Large intestine (tissue), 3 donors: ENCODE measurements around the gene DDX25. TPM values are rescaled to one million over a fixed set of nuclear protein-coding genes. Genes with fewer than 3 reads are reported as not detected.
A peak's percentile ranks its signal among the peaks of the same experiment; 100 is the strongest.
"Not testable (repeated sequence)": the region's sequence is repeated elsewhere in the genome, so short reads cannot be mapped to it uniquely, and the experiment has no call there.

Experiments
- DNase-seq, 2 donors: peaks; one replicate each; pipeline versions ENCODE4 v3.0.0 to v3.0.0-alpha.2; 2013
- H3K27ac ChIP-seq: one replicate; pipeline ENCODE4 v1.5.1; 2013; ENCODE audit warnings: low read length
- H3K27me3 ChIP-seq: 2 replicates; pipeline ENCODE4 v1.6.1; 2013; ENCODE audit warnings: low read length; ENCODE audit not compliant: control insufficient read depth, insufficient read depth
- H3K36me3 ChIP-seq: 2 replicates; pipeline ENCODE4 v1.6.1; 2013; ENCODE audit warnings: low read length; ENCODE audit not compliant: control insufficient read depth, insufficient read depth
- H3K4me1 ChIP-seq: one replicate; pipeline ENCODE4 v1.6.1; 2013; ENCODE audit warnings: low read length; ENCODE audit not compliant: control insufficient read depth, insufficient read depth
- H3K4me3 ChIP-seq: one replicate; pipeline ENCODE4 v1.5.1; 2013; ENCODE audit warnings: low read length
- H3K9me3 ChIP-seq: one replicate; pipeline ENCODE4 v1.6.1; 2013; ENCODE audit warnings: mild to moderate bottlenecking, low read depth, low read length, moderate library complexity; ENCODE audit not compliant: control insufficient read depth
- WGBS: methylation state at CpG from one replicate; pipeline ENCODE4 v1.1.5; 2013; ENCODE audit warnings: low lambda C conversion rate; ENCODE audit not compliant: insufficient coverage; 5-methylcytosine and 5-hydroxymethylcytosine counted together
- polyA plus RNA-seq: library from polyadenylated mRNA; unstranded; fragments of 120-200 nt; gene quantifications from one replicate; pipeline ENCODE4 v1.2.1, GENCODE V29; 2013

The DDX25 gene
- polyA plus RNA-seq, 1 donor, result 2.0 TPM

- H3K27me3 ChIP-seq, result peaks cover 27% of the 10 kb centered on the region
- peak overlapping the region; percentile 26 for H3K4me3 ChIP-seq
- peaks cover 5% of the 10 kb centered on the region for H3K36me3 ChIP-seq
- no peak for DNase-seq
- peaks cover 14% of the 10 kb centered on the region for H3K4me1 ChIP-seq
- peaks cover 5% of the 10 kb centered on the region for H3K9me3 ChIP-seq
- H3K27ac ChIP-seq, result no peak overlapping the region
- no CpG with 5 or more reads among the region's 11 CpGs for WGBS
These were observed 370 bp downstream of the DDX25 start for GRCh38 chr11:125904678-125905077.

GRCh38 chr11:125910226-125910849 lies 6.0 kb downstream of the DDX25 start:
- H3K27me3 ChIP-seq, result peaks cover 12% of the 10 kb centered on the region
- H3K9me3 ChIP-seq, result no peaks in the 10 kb centered on the region
- 100% methylated on average over 2 of the region's 8 CpGs for WGBS

GRCh38 chr11:125914601-125915000 lies 10.3 kb downstream of the DDX25 start:
- WGBS, result 100% methylated on average over 1 of the region's 3 CpGs
- H3K4me1 ChIP-seq, DNase-seq, H3K27me3 ChIP-seq, H3K4me3 ChIP-seq, H3K9me3 ChIP-seq, H3K27ac ChIP-seq, H3K36me3 ChIP-seq: not testable (repeated sequence)

More at GRCh38 chr11:125910226-125910849, 6.0 kb downstream of the DDX25 start:
- no peak overlapping the region for H3K27ac ChIP-seq
- no peak for DNase-seq
- H3K4me1 ChIP-seq, result no peaks in the 10 kb centered on the region
- H3K36me3 ChIP-seq, result no peaks in the 10 kb centered on the region
- no peak overlapping the region for H3K4me3 ChIP-seq

- Histone ChIP-seq H3K4me3 (no peak overlapping the region), H3K27ac (no peak overlapping the region), H3K9me3 (no peaks in the 10 kb centered on the region), H3K36me3 (no peaks in the 10 kb centered on the region), H3K27me3 (no peaks in the 10 kb centered on the region), H3K4me1 (peaks cover 7% of the 10 kb centered on the region)
- peak; percentile 48 to 57 for DNase-seq
- WGBS, result no CpG with 5 or more reads among the region's 12 CpGs
These were observed 12.5 kb downstream of the DDX25 start for GRCh38 chr11:125916683-125917347.

GRCh38 chr11:125918140-125918840 lies 14.0 kb downstream of the DDX25 start:
- no CpG with 5 or more reads among the region's 13 CpGs for WGBS
- H3K4me1 ChIP-seq, result peaks cover 7% of the 10 kb centered on the region
- H3K36me3 ChIP-seq, result no peaks in the 10 kb centered on the region
- no peak overlapping the region for H3K27ac ChIP-seq
- H3K4me3 ChIP-seq, result no peak overlapping the region
- H3K27me3 ChIP-seq, result no peaks in the 10 kb centered on the region
- DNase-seq, result no peak
- no peaks in the 10 kb centered on the region for H3K9me3 ChIP-seq

DNA sequence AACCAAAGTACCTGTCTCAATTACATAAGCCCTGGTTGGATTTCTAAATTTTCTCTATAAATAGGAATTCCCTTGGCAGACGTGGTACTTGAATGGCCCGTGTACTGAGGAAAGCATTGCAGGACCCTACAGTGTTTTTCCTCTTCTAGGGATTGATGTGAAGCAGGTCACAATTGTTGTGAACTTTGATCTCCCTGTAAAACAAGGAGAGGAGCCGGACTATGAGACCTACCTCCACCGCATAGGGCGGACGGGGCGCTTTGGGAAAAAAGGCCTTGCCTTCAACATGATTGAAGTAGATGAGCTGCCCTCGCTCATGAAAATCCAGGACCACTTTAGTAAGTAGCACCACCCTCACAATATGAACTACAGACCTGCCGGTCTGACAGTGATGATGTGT lies 16.7 kb downstream of the DDX25 start:
- H3K4me3 ChIP-seq, result no peak overlapping the region
- H3K4me1 ChIP-seq, result peaks cover 23% of the 10 kb centered on the region
- no peaks in the 10 kb centered on the region for H3K27me3 ChIP-seq
- peak in 1 of 2 donors; percentile 46 for DNase-seq
- H3K27ac ChIP-seq, result no peak overlapping the region
- WGBS, result no CpG with 5 or more reads among the region's 9 CpGs
- H3K9me3 ChIP-seq, result no peaks in the 10 kb centered on the region
- no peaks in the 10 kb centered on the region for H3K36me3 ChIP-seq

DNA sequence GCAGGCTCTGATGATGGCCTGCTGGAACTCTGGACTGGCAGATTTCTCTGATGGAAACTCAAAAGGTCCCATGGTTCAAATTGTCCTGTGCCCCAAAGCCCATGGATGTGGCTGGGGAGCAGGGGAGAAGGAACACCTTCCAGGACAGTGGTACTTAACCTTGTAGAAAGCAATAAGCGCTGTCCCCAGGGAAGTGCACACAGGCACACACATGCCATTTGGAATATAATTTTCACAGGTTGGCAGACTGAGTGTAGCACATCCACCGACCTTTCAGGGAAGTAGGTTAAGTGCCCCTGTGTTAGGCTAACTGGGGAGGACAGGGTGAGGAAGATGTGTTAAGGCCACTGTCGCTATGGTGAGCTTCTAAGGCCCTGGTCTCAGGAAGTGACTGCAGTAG lies 17.8 kb downstream of the DDX25 start:
- H3K4me3 ChIP-seq, result no peak overlapping the region
- H3K27me3 ChIP-seq, result no peaks in the 10 kb centered on the region
- DNase-seq, result no peak
- WGBS, result no CpG with 5 or more reads among the region's 3 CpGs
- no peaks in the 10 kb centered on the region for H3K36me3 ChIP-seq
- peaks cover 20% of the 10 kb centered on the region for H3K4me1 ChIP-seq
- H3K9me3 ChIP-seq, result no peaks in the 10 kb centered on the region
- no peak overlapping the region for H3K27ac ChIP-seq

- 10% methylated on average over 2 of the region's 8 CpGs for WGBS
- no peak overlapping the region for H3K27ac ChIP-seq
- H3K4me3 ChIP-seq, result no peak overlapping the region
- H3K36me3 ChIP-seq, result no peaks in the 10 kb centered on the region
- peaks cover 20% of the 10 kb centered on the region for H3K4me1 ChIP-seq
- peak; percentile 53 to 56 for DNase-seq
- H3K9me3 ChIP-seq, result no peaks in the 10 kb centered on the region
- H3K27me3 ChIP-seq, result no peaks in the 10 kb centered on the region
These were observed 18.8 kb downstream of the DDX25 start for GRCh38 chr11:125923012-125923579.

DNA sequence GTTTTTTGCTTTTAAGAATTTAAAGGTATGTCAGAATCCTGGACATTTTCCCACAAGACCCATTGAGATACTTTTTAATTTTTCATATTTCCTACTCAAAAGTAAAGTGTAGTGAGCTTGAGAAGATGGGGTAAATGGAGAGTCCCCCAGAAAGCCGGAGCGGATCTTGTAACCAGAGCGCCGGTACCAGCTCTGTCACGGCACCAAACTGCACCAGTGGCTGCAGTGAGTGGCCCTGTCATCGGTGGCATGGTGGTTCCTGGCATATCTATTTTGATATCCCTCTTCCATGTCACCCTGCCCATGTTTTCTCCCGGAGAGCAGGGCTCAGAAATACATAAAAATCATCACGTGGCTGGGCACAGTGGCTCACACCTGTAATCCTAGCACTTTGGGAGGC lies 19.3 kb downstream of the DDX25 start:
- DNase-seq, result no peak
- H3K27me3 ChIP-seq, result no peaks in the 10 kb centered on the region
- no CpG with 5 or more reads among the region's 8 CpGs for WGBS

DNA sequence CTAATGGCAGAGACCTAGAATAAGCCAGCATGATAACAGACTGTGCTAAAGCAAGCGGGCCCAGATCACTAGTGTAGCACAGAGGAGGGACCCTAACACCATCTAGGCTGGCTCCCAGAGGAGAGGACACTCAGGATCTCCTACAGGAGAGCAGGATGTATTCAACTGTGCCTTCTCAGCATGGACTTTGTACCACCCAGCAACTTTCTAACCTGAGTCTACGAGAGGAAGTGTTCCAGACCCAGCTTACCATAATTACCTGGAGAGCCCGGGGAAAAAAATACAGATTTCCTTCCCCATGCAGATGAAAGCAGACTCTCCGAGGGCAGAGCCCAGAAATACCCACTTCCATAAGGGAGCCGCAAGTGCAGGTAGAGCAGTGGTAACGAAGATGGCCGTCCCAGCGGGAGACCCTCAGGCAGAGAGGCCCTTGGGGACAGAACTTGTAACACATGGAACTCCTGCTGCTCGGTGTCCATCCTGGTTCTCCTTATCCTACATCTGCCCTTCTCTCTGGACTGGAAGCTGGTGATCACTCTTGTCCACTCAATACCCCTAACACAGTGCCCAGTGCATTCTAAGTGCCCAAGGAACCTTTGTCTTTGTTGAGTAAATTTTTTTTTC lies 20.2 kb downstream of the DDX25 start:
- DNase-seq, result peak in 1 of 2 donors; percentile 58
- WGBS, result no CpG with 5 or more reads among the region's 9 CpGs
- H3K27ac ChIP-seq, result peak overlapping the region; percentile 51

More for the DNA sequence above, 19.3 kb downstream of the DDX25 start:
- Histone ChIP-seq H3K27ac (no peak overlapping the region), H3K36me3 (no peaks in the 10 kb centered on the region), H3K4me3 (no peak overlapping the region), H3K9me3 (no peaks in the 10 kb centered on the region), H3K4me1 (peaks cover 20% of the 10 kb centered on the region)

More for the DNA sequence above, 20.2 kb downstream of the DDX25 start:
- no peaks in the 10 kb centered on the region for H3K9me3 ChIP-seq
- H3K4me3 ChIP-seq, result no peak overlapping the region
- H3K27me3 ChIP-seq, result no peaks in the 10 kb centered on the region
- no peaks in the 10 kb centered on the region for H3K36me3 ChIP-seq
- peaks cover 20% of the 10 kb centered on the region for H3K4me1 ChIP-seq
